Stimulated activated CD8-positive, alpha-beta memory T cell treated with anti-CD3 and anti-CD28 coated beads, Interleukin-2, amount 100 ng/mL, for 1 hour (primary cell): ENCODE measurements around the gene KRTAP12-3.

ENCODE experiments used
- DNase-seq, 2 donors: peaks; one replicate each; pipeline ENCODE4 v3.0.0-alpha.2; 2020; ENCODE audit warnings: low read depth in 2 of 2

KRTAP12-3 gene

DNA sequence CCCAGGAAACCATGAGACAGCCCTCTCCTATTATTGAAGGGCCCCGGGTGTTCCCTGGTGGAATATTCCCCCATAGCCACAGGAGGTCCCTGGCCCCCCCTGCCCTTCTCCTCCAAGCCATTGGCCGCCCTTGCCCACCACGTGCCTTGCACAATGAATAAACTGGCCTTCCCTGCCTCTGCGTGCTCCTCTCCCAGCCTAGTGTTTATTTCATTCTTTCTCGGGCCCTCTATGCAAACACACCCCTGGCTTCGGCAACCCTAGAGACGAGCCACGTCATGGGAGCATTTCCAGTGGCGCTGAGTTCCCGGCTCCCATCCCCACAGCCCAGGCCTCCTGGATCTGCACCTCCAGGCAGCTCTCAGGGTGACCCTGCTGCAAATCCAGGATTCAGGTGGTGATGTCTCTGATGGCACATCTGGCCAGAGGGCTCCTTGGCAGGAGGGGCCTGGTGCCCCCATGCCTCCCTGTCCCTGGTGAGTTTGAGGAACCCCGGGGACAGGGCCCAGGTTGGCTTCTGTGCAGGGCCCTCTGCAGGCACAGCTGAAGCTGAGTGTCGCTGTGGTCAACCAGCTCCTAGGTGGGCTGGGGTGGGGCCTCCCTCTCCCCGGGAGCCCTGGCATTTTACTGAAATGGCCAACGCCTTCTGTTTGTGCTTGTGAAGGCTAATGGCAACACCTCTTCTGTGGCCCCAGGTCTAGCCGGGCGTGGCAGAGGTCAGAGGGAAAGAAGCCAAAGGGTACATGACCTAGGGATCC lies 45.4 kb downstream of the KRTAP12-3 start:
- no peak for DNase-seq

- no peak for DNase-seq
Measured at GRCh38 chr21:44703731-44704635, 46.3 kb downstream of the KRTAP12-3 start.

DNA sequence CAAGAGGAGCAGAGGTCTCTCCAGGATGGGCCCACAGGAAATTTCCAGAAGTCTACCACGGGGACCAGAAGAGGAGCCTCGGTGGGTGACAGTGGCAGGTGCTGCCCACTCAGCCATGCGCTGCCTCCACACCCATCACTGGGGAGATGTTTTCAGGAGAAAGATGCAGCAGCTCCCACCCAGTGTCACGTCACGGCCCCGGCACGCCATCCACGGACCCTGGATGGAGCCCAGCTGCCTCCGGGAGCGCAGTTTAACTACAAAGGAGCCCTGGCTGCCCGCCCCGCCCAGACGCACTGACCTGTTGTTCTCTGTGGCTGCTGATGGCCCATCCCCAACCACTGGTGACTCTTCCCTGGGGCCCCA lies 46.9 kb downstream of the KRTAP12-3 start:
- DNase-seq = no peak

DNA sequence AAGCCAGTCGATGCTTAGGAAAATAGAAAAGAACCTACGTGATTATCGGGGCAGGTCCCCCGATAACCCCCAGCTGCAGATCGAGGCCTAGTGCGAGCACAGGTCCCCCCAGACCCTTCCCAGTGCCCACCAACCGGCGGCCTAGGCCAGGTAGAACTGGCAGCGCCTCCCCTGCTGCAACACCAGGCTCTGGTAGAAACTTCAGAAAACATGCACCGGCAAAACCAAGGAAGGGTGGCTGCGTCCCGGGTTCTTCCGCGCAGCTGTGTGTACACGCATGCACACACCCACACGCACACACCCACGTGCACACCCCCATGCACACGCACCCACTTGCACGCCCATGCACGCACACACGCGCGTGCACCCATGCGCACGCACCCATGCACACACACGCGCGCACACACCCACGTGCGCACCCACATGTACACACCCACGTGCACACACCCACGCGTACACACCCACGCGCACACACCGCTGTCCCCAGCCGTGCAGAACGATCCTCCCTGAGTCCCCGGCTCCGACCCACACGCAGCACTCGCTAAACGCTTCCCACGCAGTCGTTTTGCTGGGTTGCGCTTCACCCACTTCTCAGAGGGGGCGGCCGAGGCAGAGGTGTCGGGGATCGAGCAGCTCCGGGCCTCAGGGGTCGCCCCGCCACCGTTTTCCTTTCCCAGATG lies 48.4 kb downstream of the KRTAP12-3 start:
- no peak for DNase-seq

DNA sequence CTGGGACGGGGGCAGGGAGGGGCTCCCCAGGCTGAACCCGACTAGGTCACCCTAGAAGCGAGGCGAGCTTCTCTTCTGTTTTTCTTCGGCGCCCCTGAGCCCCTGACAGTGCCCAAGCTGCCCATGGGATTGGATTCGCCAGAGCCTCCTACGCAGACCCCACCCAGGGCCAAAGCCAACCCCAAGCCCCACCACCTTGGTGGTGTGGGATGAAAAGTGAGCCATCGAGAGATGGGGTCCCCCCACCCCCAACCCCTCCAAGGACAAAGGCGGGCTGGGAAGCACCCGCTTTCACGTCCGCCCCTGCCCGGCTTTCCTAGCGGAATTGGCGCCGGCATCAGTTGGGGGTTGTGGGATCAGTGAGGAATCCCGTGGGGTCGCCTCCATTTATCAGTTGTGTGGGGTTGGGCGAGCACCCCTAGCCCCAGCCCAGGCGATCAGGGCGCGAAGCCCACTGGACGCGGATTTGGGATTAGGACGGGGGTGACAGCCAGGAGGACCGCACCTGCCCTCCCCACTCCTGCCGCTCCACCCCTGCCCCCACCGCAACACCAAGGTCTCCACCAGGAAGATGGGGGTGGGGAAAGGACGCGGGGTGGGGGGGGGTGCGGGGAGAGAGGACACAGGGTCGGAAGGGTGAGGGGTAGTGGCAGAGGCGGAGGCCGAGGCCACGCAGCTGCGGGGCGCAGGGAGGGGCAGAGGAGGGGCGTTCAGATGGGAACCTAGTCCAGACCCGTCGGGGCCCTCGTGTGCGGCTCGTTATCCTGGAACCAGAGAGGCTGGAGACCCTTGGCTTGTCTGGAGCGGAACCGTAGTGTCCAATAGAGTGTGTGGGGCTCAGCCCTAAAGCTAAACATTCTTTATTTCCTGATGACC lies 49.2 kb downstream of the KRTAP12-3 start:
- no peak for DNase-seq
